Measurements from ENCODE around the gene DYNLT3.
A peak's percentile ranks its signal among the peaks of the same experiment; 100 is the strongest.

DYNLT3 gene

DNA sequence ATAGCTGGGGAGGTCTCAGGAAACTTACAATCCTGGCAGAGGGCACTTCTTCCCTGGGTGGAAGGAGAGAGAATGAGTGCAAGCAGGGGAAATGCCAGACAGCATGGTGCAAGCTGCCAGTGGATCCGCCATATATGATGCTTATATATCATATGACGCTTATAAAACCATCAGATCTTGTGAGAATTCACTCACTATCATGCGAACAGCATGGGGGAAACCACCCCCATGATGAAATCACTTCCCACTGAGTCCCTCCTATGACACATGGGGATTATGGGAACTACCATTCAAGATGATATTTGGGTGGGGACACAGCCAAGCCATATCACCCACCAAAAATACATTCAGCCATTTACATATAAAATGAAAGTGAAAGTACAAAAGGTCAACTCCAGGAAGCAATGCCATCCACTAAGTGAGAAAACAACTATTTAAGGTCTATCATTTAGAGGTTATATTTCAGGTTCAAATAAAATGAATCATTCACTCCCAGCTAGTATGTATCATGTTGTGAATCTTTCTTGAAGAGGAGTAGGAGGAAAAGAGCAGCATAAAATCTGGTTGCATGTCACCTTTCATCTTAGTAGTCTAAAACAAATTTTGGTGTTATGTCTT lies 20.3 kb upstream of the DYNLT3 start:
- no peak for DNase-seq (ENCODE audit: low read depth)
- no peak overlapping the region for H3K4me3 ChIP-seq (ENCODE audit: low read length)
- TF ChIP-seq, protein P1, sequence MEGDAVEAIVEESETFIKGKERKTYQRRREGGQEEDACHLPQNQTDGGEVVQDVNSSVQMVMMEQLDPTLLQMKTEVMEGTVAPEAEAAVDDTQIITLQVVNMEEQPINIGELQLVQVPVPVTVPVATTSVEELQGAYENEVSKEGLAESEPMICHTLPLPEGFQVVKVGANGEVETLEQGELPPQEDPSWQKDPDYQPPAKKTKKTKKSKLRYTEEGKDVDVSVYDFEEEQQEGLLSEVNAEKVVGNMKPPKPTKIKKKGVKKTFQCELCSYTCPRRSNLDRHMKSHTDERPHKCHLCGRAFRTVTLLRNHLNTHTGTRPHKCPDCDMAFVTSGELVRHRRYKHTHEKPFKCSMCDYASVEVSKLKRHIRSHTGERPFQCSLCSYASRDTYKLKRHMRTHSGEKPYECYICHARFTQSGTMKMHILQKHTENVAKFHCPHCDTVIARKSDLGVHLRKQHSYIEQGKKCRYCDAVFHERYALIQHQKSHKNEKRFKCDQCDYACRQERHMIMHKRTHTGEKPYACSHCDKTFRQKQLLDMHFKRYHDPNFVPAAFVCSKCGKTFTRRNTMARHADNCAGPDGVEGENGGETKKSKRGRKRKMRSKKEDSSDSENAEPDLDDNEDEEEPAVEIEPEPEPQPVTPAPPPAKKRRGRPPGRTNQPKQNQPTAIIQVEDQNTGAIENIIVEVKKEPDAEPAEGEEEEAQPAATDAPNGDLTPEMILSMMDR (conservative IDR thresholded peaks at IDR 0.05; ENCODE audit: low read length): no peak

DNA sequence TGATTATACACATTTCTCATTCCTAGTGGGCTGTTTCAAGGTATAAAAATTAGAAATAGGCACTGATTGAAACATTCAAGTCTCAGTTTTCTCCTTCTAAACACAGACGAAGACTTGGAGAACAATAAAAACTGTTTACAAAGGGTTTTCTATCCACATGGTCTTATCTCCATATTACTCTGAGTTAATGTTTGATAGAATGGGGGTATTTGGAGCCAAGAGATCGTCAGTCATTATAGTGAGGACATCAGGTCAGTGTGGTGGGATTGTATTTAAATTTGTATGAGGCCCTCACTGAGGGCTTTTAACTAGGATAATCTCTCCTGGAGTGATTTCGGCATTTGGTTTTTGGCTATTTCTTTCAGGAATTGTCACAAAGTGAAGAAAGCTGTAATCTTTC lies 16.4 kb upstream of the DYNLT3 start:
- TF ChIP-seq, protein P1 (conservative IDR thresholded peaks at IDR 0.05; ENCODE audit: low read length): no peak
- no peak for DNase-seq (ENCODE audit: low read depth)
- H3K4me3 ChIP-seq (ENCODE audit: low read length): no peak overlapping the region

DNA sequence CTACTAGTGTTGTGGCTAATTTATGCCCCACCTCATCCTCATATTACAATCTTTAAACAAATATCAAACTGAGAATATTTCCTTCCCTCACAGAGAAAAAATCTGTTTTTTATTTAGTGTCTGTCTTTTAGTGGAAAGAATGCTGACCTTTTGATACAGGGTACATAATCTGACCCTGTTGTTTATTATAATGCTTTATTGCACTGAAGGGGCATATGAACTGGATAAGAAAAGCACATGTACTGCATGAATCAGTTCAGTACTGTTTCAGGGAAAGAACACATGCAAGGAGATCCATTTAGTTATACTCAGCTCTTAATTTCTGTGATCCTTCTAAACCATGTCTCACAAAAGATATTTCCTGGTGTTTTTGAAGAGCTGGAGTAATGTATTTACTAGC lies 15.5 kb upstream of the DYNLT3 start:
- TF ChIP-seq, protein P1 (conservative IDR thresholded peaks at IDR 0.05; ENCODE audit: low read length): no peak
- no peak for DNase-seq (ENCODE audit: low read depth)

DNA sequence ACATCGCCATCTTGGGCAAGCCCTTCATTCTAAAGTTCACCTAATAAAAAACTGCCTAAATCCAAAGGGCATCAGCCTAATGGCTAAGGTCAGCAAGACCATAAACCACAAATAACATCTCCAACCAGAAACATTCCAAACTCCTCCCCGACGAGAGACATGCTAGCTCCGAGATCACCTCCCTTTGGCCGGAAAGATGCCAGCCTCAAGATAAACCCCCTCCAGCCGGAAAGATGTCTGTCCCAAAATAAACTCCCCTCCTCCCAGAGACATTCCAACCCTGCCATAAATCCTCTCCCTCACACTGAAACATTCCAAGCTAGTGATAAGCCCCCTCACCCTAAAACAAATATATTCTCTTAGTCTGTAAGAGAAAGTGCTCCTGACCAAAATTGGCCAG lies 13.3 kb upstream of the DYNLT3 start:
- DNase-seq (ENCODE audit: low read depth): no peak
- no peak overlapping the region for H3K4me3 ChIP-seq (ENCODE audit: low read length)
- TF ChIP-seq, protein P1 (conservative IDR thresholded peaks at IDR 0.05; ENCODE audit: low read length): no peak

More for the DNA sequence above, 15.5 kb upstream of the DYNLT3 start:
- no peak overlapping the region for H3K4me3 ChIP-seq (ENCODE audit: low read length)

DNA sequence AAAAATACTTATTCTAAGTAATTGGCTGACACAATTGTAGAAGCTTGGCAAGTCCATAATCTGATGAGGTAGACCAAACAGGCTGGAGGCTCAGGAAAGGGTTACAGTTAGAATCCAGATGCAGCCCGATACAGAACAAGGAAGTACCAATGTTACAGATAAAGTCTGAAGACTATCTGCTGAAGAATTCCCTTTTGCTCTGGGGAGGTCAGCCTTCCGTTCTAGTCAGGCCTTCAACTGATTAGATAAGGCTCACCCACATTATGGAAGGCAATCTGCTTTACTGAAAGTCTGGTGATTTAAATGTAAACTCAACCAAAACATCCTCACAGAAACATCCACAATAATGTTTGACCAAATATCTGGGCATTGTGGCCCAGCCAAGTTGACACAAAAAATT lies 7.4 kb upstream of the DYNLT3 start:
- H3K4me3 ChIP-seq (ENCODE audit: low read length): no peak overlapping the region
- no peak for DNase-seq (ENCODE audit: low read depth)
- TF ChIP-seq, protein P1 (conservative IDR thresholded peaks at IDR 0.05; ENCODE audit: low read length): no peak

DNA sequence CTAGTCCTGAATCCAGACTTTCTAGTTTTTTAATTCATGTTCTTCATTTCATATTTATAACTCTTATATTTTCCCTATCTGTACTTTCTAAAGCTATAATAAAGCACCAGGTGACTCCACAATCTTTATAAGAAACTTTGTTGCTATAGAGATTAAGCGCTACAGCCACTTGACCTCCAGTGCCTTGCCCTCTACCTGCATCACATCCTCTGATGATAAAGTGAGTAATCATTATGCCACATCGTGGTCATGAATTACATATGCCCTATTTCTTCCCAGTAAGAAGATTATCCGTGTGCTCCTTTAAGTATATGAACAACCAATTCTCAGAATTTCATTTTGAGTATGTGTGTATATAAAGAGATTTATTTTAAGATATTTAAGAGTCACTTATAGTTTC lies 6.8 kb upstream of the DYNLT3 start:
- H3K4me3 ChIP-seq (ENCODE audit: low read length): no peak overlapping the region
- no peak for DNase-seq (ENCODE audit: low read depth)
- TF ChIP-seq, protein P1 (conservative IDR thresholded peaks at IDR 0.05; ENCODE audit: low read length): no peak

DNA sequence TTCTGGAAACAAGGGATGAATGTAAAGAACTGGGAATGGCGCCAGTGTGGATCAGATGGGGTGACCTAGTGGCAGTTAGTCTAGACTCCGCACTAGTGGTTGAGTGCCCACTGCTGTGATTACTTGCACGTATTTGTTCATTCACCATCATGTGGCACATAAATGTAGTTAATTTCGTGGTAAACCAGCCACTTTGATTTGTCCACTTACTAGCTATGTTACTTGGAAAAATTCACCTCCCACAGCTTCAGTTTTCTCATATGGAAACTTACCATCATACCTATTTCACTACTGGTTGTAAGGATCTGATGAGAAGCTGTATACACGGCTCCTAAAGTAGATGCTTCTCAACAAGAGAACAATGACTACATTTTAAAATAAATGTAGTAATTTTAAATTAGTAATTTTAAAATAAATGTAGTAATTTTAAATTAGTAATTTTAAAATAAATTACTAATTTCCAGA lies 394 bp upstream of the DYNLT3 start:
- TF ChIP-seq, protein P1 (conservative IDR thresholded peaks at IDR 0.05; ENCODE audit: low read length): no peak
- DNase-seq (ENCODE audit: low read depth): no peak
- peak overlapping the region; percentile 72 for H3K4me3 ChIP-seq (ENCODE audit: low read length)
